Lung (tissue), 12 donors: ENCODE measurements around the gene CMC2. TPM values are rescaled to one million over a fixed set of nuclear protein-coding genes. Genes with fewer than 3 reads are reported as not detected.

Source experiments
- ATAC-seq: fragments of 200-7000 bp; cut with Tn5 transposase; one replicate; pipeline ENCODE4 v1.9.1; 2020; ENCODE audit warnings: moderate number of reproducible peaks; ENCODE audit not compliant: insufficient read depth, low FRiP score
- DNase-seq, 3 donors: peaks; one replicate each; pipeline ENCODE4 v3.0.0-alpha.2; 2013 to 2017
- H3K27ac ChIP-seq, 2 donors: one replicate each; pipeline ENCODE4 v1.5.1; 2013; ENCODE audit warnings: mild to moderate bottlenecking in 2 of 2, moderate library complexity in 2 of 2, control low read depth in 1 of 2, inconsistent platforms in 1 of 2, low read depth in 1 of 2, low read length in 1 of 2
- H3K27me3 ChIP-seq, 3 donors: one replicate each; pipeline ENCODE4 v1.5.1; 2013; ENCODE audit warnings: low read length in 2 of 3; ENCODE audit not compliant: control insufficient read depth in 3 of 3, insufficient read depth in 3 of 3
- H3K36me3 ChIP-seq, 4 donors: one replicate each; pipeline ENCODE4 v1.5.1; 2013; ENCODE audit warnings: low read length in 4 of 4, mild to moderate bottlenecking in 1 of 4, moderate library complexity in 1 of 4; ENCODE audit not compliant: control insufficient read depth in 4 of 4, insufficient read depth in 4 of 4
- H3K4me1 ChIP-seq, 5 donors: one replicate each; pipeline ENCODE4 v1.5.1; 2013; ENCODE audit warnings: low read length in 5 of 5, mild to moderate bottlenecking in 2 of 5, moderate library complexity in 1 of 5; ENCODE audit not compliant: control insufficient read depth in 5 of 5, insufficient read depth in 5 of 5
- H3K4me3 ChIP-seq: one replicate; pipeline ENCODE4 v1.5.1; 2013; ENCODE audit warnings: mild to moderate bottlenecking, control low read depth, moderate library complexity
- H3K9ac ChIP-seq, 2 donors: one replicate each; pipeline ENCODE4 v1.5.1; 2013; ENCODE audit warnings: low read length in 2 of 2, control low read depth in 1 of 2; ENCODE audit not compliant: insufficient read depth in 1 of 2
- H3K9me3 ChIP-seq, 4 donors: one replicate each; pipeline ENCODE4 v1.5.1; 2013; ENCODE audit warnings: low read length in 3 of 4, mild to moderate bottlenecking in 1 of 4, moderate library complexity in 1 of 4; ENCODE audit not compliant: control insufficient read depth in 4 of 4, insufficient read depth in 3 of 4
- WGBS, 2 donors: extraction: QIAGEN DNeasy Blood & Tissue Kit; methylation state at CpG; one replicate each; pipeline ENCODE4 v1.1.7; 2013; 5-methylcytosine and 5-hydroxymethylcytosine counted together
- polyA plus RNA-seq, 2 donors: library from polyadenylated mRNA; stranded (reverse); fragments of 200-250 nt; gene quantifications; one replicate each; pipeline ENCODE4 v1.2.1, GENCODE V29; 2013
- total RNA-seq, 2 donors: library from RNA; depleted of rRNA in 1 of 2; stranded (reverse); fragments of >200 nt in 1 of 2; gene quantifications; one replicate each; pipeline ENCODE4 v1.2.1, GENCODE V29; 2014 to 2021
- TF ChIP-seq, protein P1 (sequence below): IDR thresholded peaks from 2 replicates; pipeline ENCODE4 v1.5.1; 2012; ENCODE audit warnings: mild to moderate bottlenecking; ENCODE audit errors: control extremely low read depth, extremely low read depth
- donor health status: control.
- donor health status: control.
- donor health status: Bipolar disorder and iron deficiency.
- donor health status: healthy.
- donor health status: DM: yes; HTN: yes; CAD: no.

Gene CMC2
- total and polyA plus RNA-seq, 4 donors, result 27.3 to 60.8 (median 44.4) TPM

DNA sequence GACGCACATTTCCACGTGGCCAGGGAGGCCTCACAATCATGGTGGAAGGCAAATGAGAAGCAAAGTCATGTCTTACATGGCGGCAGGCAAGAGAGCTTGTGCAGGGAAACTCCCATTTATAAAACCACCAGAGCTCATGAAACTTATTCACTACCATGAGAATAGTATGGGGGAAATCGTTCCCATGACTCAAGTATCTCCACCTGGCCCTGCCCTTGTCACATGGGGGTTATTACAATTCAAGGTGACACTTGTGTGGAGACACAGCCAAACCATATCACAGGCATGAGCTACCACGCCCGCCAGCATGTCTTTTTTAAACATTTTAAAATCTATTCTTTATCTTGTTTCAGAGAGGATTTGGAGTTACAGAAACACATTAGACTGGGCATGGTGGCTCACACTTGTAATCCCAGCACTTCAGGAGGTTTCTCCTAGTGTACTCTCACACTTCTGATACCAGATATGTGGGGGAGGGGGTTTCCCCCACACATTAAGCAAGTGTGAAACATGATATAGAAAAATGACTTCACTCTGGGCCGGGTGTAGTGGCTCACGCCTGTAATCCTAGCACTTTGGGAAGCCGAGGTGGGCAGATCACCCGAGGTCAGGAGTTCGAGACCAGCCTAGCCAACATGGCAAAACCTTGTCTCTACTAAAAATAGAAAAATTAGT is 23.4 kb upstream of the CMC2 start:
- no peak for ATAC-seq
- Histone ChIP-seq H3K36me3 (peaks cover 0 to 5% (median 3%) of the 10 kb centered on the region in 4 donors), H3K27me3 (no peaks in the 10 kb centered on the region), H3K9ac (no peak overlapping the region), H3K4me1 (no peaks in the 10 kb centered on the region), H3K27ac (no peak overlapping the region), H3K4me3 (no peak overlapping the region), H3K9me3 (no peaks in the 10 kb centered on the region)
- 94% methylated on average over 11 of the region's 11 CpGs for WGBS, 2 donors
- TF ChIP-seq, protein P1, sequence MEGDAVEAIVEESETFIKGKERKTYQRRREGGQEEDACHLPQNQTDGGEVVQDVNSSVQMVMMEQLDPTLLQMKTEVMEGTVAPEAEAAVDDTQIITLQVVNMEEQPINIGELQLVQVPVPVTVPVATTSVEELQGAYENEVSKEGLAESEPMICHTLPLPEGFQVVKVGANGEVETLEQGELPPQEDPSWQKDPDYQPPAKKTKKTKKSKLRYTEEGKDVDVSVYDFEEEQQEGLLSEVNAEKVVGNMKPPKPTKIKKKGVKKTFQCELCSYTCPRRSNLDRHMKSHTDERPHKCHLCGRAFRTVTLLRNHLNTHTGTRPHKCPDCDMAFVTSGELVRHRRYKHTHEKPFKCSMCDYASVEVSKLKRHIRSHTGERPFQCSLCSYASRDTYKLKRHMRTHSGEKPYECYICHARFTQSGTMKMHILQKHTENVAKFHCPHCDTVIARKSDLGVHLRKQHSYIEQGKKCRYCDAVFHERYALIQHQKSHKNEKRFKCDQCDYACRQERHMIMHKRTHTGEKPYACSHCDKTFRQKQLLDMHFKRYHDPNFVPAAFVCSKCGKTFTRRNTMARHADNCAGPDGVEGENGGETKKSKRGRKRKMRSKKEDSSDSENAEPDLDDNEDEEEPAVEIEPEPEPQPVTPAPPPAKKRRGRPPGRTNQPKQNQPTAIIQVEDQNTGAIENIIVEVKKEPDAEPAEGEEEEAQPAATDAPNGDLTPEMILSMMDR, result no peak
- DNase-seq, result no peak

DNA sequence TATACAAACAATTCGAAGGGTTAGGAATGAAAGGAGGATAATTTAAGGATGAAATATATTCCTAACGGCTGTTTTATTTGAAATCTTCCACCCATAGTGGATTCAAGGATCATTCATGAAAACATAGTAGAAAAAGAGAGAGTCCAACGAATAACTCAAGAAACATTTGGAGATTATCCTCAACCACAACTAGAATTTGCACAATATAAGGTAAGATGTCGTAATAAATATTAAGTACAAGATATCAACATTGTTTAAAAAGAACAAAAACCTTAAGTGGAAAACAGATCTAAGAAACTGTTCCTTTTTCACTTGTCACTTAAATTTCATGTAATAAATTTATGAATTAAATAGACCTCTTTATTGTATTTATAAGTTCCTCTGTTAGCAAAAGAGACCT is 19.7 kb upstream of the CMC2 start:
- WGBS, 2 donors, result 91% methylated on average over 4 of the region's 4 CpGs
- DNase-seq (no peak), ATAC-seq (no peak)
- Histone ChIP-seq H3K4me3 (no peak overlapping the region), H3K27me3 (no peaks in the 10 kb centered on the region), H3K9me3 (no peaks in the 10 kb centered on the region), H3K4me1 (no peaks in the 10 kb centered on the region), H3K36me3 (peaks cover 2 to 9% (median 5%) of the 10 kb centered on the region in 4 donors), H3K27ac (no peak overlapping the region), H3K9ac (no peak overlapping the region)
- TF ChIP-seq, protein P1, result no peak

DNA sequence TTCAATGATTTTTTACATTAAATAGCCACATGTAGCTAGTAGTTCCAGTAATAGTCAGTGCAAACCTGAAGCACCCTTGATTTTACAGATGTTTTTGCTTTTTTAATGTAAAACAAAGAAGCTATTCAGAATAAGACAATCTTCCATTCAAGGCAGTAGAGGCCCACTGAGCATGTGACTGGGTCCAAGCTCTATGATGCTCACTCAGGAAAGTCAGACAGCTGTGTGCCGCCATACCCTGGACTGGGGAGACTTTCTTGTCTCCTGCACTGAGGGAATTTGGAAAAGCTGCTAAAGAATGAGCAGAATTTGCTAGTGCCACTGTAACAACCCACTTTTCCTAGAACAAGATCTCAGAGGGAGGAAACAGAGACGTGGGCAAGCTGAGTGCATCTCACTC is 11.8 kb upstream of the CMC2 start:
- Histone ChIP-seq H3K36me3 (peaks cover 13 to 16% (median 13%) of the 10 kb centered on the region in 4 donors), H3K27ac (no peak overlapping the region), H3K4me3 (no peak overlapping the region), H3K4me1 (no peaks in the 10 kb centered on the region), H3K27me3 (no peaks in the 10 kb centered on the region), H3K9ac (no peak overlapping the region), H3K9me3 (no peaks in the 10 kb centered on the region)
- ATAC-seq (no peak), DNase-seq (no peak)
- TF ChIP-seq, protein P1, result no peak
- 98 to 100% methylated on average over 2 of the region's 2 CpGs for WGBS, 2 donors

DNA sequence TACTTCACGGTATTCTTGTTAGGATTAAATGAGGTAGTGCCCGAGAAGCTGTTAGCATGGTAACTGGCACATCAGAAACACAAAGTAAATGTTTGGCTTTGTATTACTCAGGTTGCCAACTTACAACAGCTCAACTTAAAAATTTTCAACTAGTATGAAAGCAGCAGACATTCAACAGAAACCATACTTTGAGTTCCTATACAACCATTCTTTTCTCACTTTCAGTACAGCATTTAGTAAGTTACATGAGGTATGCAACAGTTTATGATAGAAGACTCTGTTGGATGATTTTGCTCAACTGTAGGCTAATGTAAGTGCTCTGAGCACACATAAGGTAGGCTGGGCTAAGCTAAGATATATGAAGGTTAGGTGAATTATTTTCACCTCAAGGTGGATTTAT is 8.0 kb upstream of the CMC2 start:
- no peaks in the 10 kb centered on the region for H3K4me1 ChIP-seq
- peaks cover 5 to 13% (median 8%) of the 10 kb centered on the region in 4 donors for H3K36me3 ChIP-seq
- H3K9ac ChIP-seq, result no peak overlapping the region
- no peaks in the 10 kb centered on the region for H3K27me3 ChIP-seq
- peaks cover 0 to 2% (median 0%) of the 10 kb centered on the region in 4 donors for H3K9me3 ChIP-seq
- no peak overlapping the region for H3K4me3 ChIP-seq
- ATAC-seq (no peak), DNase-seq (no peak)
- TF ChIP-seq, protein P1, result no peak
- H3K27ac ChIP-seq, result no peak overlapping the region
- 95 to 96% methylated on average over 2 of the region's 2 CpGs for WGBS, 2 donors
